Measurements from ENCODE around the gene CSRP2.

DNA sequence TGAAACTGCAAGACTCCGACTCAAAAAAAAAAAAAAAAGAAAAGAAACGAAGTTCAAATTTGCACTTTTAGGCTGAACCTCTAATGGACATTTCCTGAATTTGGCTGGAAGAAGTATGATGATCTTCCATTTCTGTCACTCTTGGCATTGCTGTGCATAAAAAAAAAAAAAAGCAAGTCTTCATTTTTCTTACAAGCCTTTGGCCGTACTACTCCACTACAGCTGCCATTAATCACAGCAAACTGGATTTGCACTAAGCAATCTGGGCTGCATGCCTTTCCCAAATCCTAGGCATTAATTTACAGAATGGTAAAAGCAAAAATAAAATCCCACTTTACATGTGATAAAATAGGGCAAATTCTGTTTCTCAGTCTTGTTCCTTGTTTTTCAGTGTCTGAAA lies 7.1 kb downstream of the CSRP2 start:
- TF ChIP-seq, protein P1, sequence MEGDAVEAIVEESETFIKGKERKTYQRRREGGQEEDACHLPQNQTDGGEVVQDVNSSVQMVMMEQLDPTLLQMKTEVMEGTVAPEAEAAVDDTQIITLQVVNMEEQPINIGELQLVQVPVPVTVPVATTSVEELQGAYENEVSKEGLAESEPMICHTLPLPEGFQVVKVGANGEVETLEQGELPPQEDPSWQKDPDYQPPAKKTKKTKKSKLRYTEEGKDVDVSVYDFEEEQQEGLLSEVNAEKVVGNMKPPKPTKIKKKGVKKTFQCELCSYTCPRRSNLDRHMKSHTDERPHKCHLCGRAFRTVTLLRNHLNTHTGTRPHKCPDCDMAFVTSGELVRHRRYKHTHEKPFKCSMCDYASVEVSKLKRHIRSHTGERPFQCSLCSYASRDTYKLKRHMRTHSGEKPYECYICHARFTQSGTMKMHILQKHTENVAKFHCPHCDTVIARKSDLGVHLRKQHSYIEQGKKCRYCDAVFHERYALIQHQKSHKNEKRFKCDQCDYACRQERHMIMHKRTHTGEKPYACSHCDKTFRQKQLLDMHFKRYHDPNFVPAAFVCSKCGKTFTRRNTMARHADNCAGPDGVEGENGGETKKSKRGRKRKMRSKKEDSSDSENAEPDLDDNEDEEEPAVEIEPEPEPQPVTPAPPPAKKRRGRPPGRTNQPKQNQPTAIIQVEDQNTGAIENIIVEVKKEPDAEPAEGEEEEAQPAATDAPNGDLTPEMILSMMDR (IDR thresholded peaks at IDR 0.05) = no peak
- no peak for TF ChIP-seq POLR2A (IDR thresholded peaks at IDR 0.05)
